GM18526 (cell line): ENCODE data around the gene KLF16.

Experiments used
- POLR2A ChIP-seq: IDR thresholded peaks from 3 replicates; pipeline ENCODE4 v1.6.1; 2011; ENCODE audit not compliant: insufficient read length; ENCODE audit errors: extremely low read depth

The KLF16 gene

GRCh38 chr19:1861599-1862031 is 1.8 kb downstream of the KLF16 start:
- no peak for TF ChIP-seq POLR2A

GRCh38 chr19:1860821-1861598 is 2.4 kb downstream of the KLF16 start:
- no peak for TF ChIP-seq POLR2A

GRCh38 chr19:1860042-1860775 is 3.2 kb downstream of the KLF16 start:
- no peak for TF ChIP-seq POLR2A

- no peak for TF ChIP-seq POLR2A
Observed at GRCh38 chr19:1859331-1859781, 4.0 kb downstream of the KLF16 start.

- TF ChIP-seq POLR2A = no peak
Observed at GRCh38 chr19:1858412-1859081, 4.8 kb downstream of the KLF16 start.

- no peak for TF ChIP-seq POLR2A
Observed at GRCh38 chr19:1857648-1858326, 5.6 kb downstream of the KLF16 start.

GRCh38 chr19:1856698-1857603 is 6.4 kb downstream of the KLF16 start:
- peak; percentile 41 for TF ChIP-seq POLR2A

GRCh38 chr19:1856345-1856697 is 7.1 kb downstream of the KLF16 start:
- TF ChIP-seq POLR2A = no peak

GRCh38 chr19:1855828-1856255 is 7.5 kb downstream of the KLF16 start:
- no peak for TF ChIP-seq POLR2A

- peak; percentile 77 for TF ChIP-seq POLR2A
Observed at GRCh38 chr19:1855040-1855827, 8.1 kb downstream of the KLF16 start.

GRCh38 chr19:1854542-1855039 is 8.8 kb downstream of the KLF16 start:
- no peak for TF ChIP-seq POLR2A

- TF ChIP-seq POLR2A = no peak
Observed at GRCh38 chr19:1854039-1854541, 9.3 kb downstream of the KLF16 start.
